Endothelial cell of umbilical vein (primary cell): ENCODE results near the gene AACS. TPM values are rescaled to one million over a fixed set of nuclear protein-coding genes. Genes with fewer than 3 reads are reported as not detected.

ENCODE experiments used
- BruUV-seq: library from RNA; stranded (reverse); fragments of 400-500 nt; replicated peaks from 2 replicates; lab custom pipeline; 2021; lab: Mats Ljungman, UMichigan
- CTCF ChIA-PET: fragments of 300-600, 350-600 bp; sonication (Branson Sonifier 250); formaldehyde crosslinking; loops from one replicate; lab custom pipeline; 2021; ENCODE audit warnings: antibody characterized with exemption, inconsistent platforms; lab: Charles Lee
- POLR2A ChIA-PET: fragments of 300-600, 350-600 bp; sonication (Branson Sonifier 250); formaldehyde crosslinking; loops from one replicate; lab custom pipeline; 2021; ENCODE audit warnings: antibody characterized with exemption, inconsistent platforms; lab: Charles Lee
- DNase-seq: peaks from one replicate; pipeline ENCODE4 v3.0.0-alpha.2; 2011; ENCODE audit warnings: low read depth, low spot score
- FAIRE-seq: peaks from 2 replicates; lab custom pipeline; 2011; peaks lifted over from hg19 to GRCh38; lab: Jason Lieb, UNC
- H2AFZ ChIP-seq: 2 replicates; pipeline ENCODE4 v1.6.0; 2012; ENCODE audit warnings: low read depth, low read length, control low read depth, inconsistent platforms
- H3K27ac ChIP-seq: 2 replicates; pipeline ENCODE4 v1.5.1; 2011; ENCODE audit warnings: low read depth, mild to moderate bottlenecking, control low read depth, low read length, moderate library complexity; ENCODE audit not compliant: insufficient read depth
- H3K27me3 ChIP-seq, 2 experiments: 2 replicates each; pipeline versions ENCODE4 v1.6.0 to v1.6.1; 2011; ENCODE audit warnings: low read length in 2 of 2, mixed read lengths in 1 of 2; ENCODE audit not compliant: control insufficient read depth in 2 of 2, insufficient read depth in 2 of 2
- H3K36me3 ChIP-seq, 2 experiments: 2 replicates in 1 of 2; 3 replicates in 1 of 2; pipeline ENCODE4 v1.5.1; 2011; ENCODE audit warnings: low read length in 2 of 2, mild to moderate bottlenecking in 1 of 2, moderate library complexity in 1 of 2; ENCODE audit not compliant: control insufficient read depth in 2 of 2, insufficient read depth in 2 of 2; ENCODE audit errors: extremely low read depth in 1 of 2
- H3K4me1 ChIP-seq: 3 replicates; pipeline ENCODE4 v1.5.1; 2011; ENCODE audit warnings: mild to moderate bottlenecking, low read length; ENCODE audit not compliant: control insufficient read depth, insufficient read depth; ENCODE audit errors: extremely low read depth
- H3K4me2 ChIP-seq: 2 replicates; pipeline ENCODE4 v1.6.1; 2011; ENCODE audit warnings: low read length, control low read depth, mixed read lengths; ENCODE audit not compliant: insufficient read depth
- H3K4me3 ChIP-seq, 3 experiments: fragments of 200-600 bp in 1 of 3; sonication (generic), shearing (Covaris generic) in 1 of 3; replicated peaks in 1 of 3; 2 replicates each; pipeline ENCODE4 v1.5.1; 2011 to 2016; ENCODE audit warnings: control low read depth in 3 of 3, low read length in 3 of 3, mild to moderate bottlenecking in 2 of 3, inconsistent platforms in 1 of 3, low read depth in 1 of 3, moderate library complexity in 1 of 3; ENCODE audit not compliant: insufficient read depth in 1 of 3
- H3K79me2 ChIP-seq: 2 replicates; pipeline ENCODE4 v1.6.0; 2012; ENCODE audit warnings: low read length, inconsistent platforms; ENCODE audit not compliant: control insufficient read depth, insufficient read depth
- H3K9ac ChIP-seq: replicated peaks from 2 replicates; pipeline ENCODE3; 2011; ENCODE audit warnings: low read length, control low read depth; ENCODE audit not compliant: insufficient read depth; ENCODE audit errors: extremely low read depth
- H3K9me1 ChIP-seq: replicated peaks from 3 replicates; pipeline ENCODE4 v1.6.0; 2011; ENCODE audit warnings: mild to moderate bottlenecking, low read length; ENCODE audit not compliant: control insufficient read depth, insufficient read depth; ENCODE audit errors: extremely low read depth
- H3K9me3 ChIP-seq: replicated peaks from 2 replicates; pipeline ENCODE4 v1.5.1; 2012; ENCODE audit warnings: low read length, inconsistent platforms; ENCODE audit not compliant: control insufficient read depth, insufficient read depth
- H4K20me1 ChIP-seq: replicated peaks from 2 replicates; pipeline ENCODE3; 2011; ENCODE audit warnings: mild to moderate bottlenecking, low read length; ENCODE audit not compliant: control insufficient read depth, insufficient read depth; ENCODE audit errors: extremely low read depth
- CTCF ChIP-seq, 2 donors: IDR thresholded peaks; 1 replicate in 1 of 2; 2 replicates in 1 of 2; pipeline ENCODE4 v1.5.1; 2011; ENCODE audit warnings: low read length in 2 of 2, mild to moderate bottlenecking in 2 of 2, moderate library complexity in 2 of 2, control low read depth in 1 of 2, inconsistent platforms in 1 of 2, low read depth in 1 of 2; ENCODE audit not compliant: insufficient read depth in 1 of 2; ENCODE audit errors: extremely low read depth in 1 of 2
- EZH2 ChIP-seq: IDR thresholded peaks from 2 replicates; pipeline ENCODE4 v1.6.1; 2012; ENCODE audit warnings: borderline replicate concordance, low read depth, mild to moderate bottlenecking, moderate library complexity, low read length, inconsistent platforms; ENCODE audit not compliant: severe bottlenecking
- FOS ChIP-seq: IDR thresholded peaks from 2 replicates; pipeline ENCODE4 v1.6.1; 2011; ENCODE audit warnings: mild to moderate bottlenecking, low read length, moderate library complexity, borderline replicate concordance; ENCODE audit not compliant: insufficient read depth
- GATA2 ChIP-seq: IDR thresholded peaks from 2 replicates; pipeline ENCODE4 v1.7.0; 2011; ENCODE audit warnings: low read depth, mild to moderate bottlenecking, moderate library complexity, mixed read lengths, low read length; ENCODE audit not compliant: insufficient read length, insufficient read depth
- JUN ChIP-seq: IDR thresholded peaks from 2 replicates; pipeline ENCODE4 v1.6.1; 2011; ENCODE audit warnings: borderline replicate concordance, low read depth; ENCODE audit not compliant: insufficient read length, insufficient read depth
- MYC ChIP-seq: IDR thresholded peaks from one replicate; pipeline ENCODE4 v1.6.1; 2011; ENCODE audit warnings: mild to moderate bottlenecking, low read depth, low read length
- POLR2A ChIP-seq: IDR thresholded peaks from 2 replicates; pipeline ENCODE4 v1.6.1; 2012; ENCODE audit warnings: low read depth, mild to moderate bottlenecking, control low read depth, low read length
- POLR2AphosphoS5 ChIP-seq: IDR thresholded peaks from 2 replicates; pipeline ENCODE4 v1.6.1; 2012; ENCODE audit warnings: low read depth, mild to moderate bottlenecking, control low read depth, low read length, moderate library complexity; ENCODE audit not compliant: insufficient read depth
- dilution Hi-C: fragments of 300-500 bp; cut with MboI; formaldehyde crosslinking; loops from one replicate; pipeline ENCODE4 v1.15.0; 2019; ENCODE audit warnings: low sequenced_read_pairs; ENCODE audit not compliant: extremely low pct_ligation_motif_present
- intact Hi-C: fragments of 100-400 bp; cut with micrococcal nuclease; formaldehyde crosslinking; loops from one replicate; pipeline ENCODE4 v1.10.0; 2022
- polyA plus RNA-seq, 4 experiments: library from polyadenylated mRNA; depleted of rRNA in 3 of 4; stranded (reverse) in 3 of 4; unstranded in 1 of 4; fragments of >200 nt; gene quantifications; 2 replicates each; pipeline versions ENCODE4 v1.2.1 to v1.2.3, GENCODE V29; 2011 to 2012; ENCODE audit warnings: missing spikeins in 1 of 4
- total RNA-seq: library from RNA; stranded (reverse); gene quantifications from 2 replicates; pipeline ENCODE4 v1.2.3, GENCODE V29; 2021
- TF ChIP-seq, protein P1 (sequence below): IDR thresholded peaks from 2 replicates; pipeline ENCODE4 v1.6.1; 2011; ENCODE audit not compliant: insufficient read depth, insufficient read length

The AACS gene
- total and polyA plus RNA-seq, 2 donors (not counting 3 experiments of a cell fraction or from before 2014, with no cell fraction given), result 34.7 to 40.3 TPM

DNA sequence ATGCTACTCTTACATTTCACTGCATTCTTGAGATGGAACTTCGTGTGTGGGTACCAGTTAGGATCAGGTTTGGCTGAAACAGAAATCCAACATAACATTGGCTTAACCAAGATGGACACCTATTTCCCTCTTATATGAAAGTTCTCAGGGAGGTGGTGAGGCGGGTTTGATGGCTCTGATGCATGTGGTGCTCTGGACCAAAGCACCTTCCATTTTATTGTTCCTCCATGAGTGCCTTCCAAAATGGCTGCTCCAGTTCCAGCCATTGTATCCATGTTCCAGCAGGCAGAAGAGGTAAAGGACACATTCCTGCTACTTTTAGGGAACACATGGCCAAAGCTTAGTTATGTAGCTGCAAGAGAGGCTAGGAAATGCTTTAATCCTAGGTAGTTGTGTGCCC lies 42.2 kb upstream of the AACS start:
- no peaks in the 10 kb centered on the region for H3K9me3 ChIP-seq
- no peak for DNase-seq
- ChIA-PET CTCF (no interaction called here), POLR2A (no interaction called here)
- H3K27me3 ChIP-seq, result no peaks in the 10 kb centered on the region
- H3K4me3 ChIP-seq, result no peak overlapping the region
- TF ChIP-seq GATA2 (no peak), CTCF (IDR thresholded peaks at IDR 0.05; ENCODE audit: extremely low read depth in 1 of 2, insufficient read depth in 1 of 2, low read depth in 1 of 2, low read length in 2 of 2) (no peak), MYC (no peak), FOS (no peak), POLR2AphosphoS5 (no peak)
- no peak overlapping the region for H3K27ac ChIP-seq
- H2AFZ ChIP-seq, result no peak overlapping the region
- dilution Hi-C loops (no loop called here), intact Hi-C loops (no loop called here)
- no peaks in the 10 kb centered on the region for H3K4me1 ChIP-seq
- H3K9ac ChIP-seq, result no peak overlapping the region
- H3K9me1 ChIP-seq, result no peaks in the 10 kb centered on the region
- BruUV-seq, result no TSS peak
- no peak for FAIRE-seq
- no peaks in the 10 kb centered on the region for H4K20me1 ChIP-seq
- H3K36me3 ChIP-seq, result no peaks in the 10 kb centered on the region
- no peak overlapping the region for H3K4me2 ChIP-seq
- no peaks in the 10 kb centered on the region for H3K79me2 ChIP-seq

DNA sequence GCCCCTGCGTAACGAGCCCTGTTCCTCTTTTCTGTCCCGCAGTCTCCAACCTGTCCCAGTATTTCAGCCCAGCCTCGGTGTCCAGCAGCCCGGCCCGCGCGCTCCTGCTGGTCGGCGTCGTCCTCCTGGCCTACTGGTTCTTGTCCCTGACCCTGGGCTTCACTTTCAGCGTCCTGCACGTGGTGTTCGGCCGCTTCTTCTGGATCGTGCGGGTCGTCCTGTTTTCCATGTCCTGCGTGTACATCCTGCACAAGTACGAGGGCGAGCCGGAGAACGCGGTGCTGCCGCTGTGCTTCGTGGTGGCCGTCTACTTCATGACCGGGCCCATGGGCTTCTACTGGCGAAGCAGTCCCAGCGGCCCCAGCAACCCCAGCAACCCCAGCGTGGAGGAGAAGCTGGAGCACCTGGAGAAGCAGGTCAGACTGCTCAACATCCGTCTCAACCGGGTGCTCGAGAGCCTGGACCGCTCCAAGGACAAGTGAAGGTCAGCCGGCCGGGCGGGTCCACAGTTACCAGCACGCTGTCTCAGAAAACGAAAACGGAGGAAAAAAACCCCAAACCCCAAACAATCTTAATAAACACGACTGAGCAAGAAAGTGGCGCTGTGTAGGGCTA lies 40.2 kb upstream of the AACS start:
- H4K20me1 ChIP-seq, result no peaks in the 10 kb centered on the region
- no peak overlapping the region for H3K9ac ChIP-seq
- no peak overlapping the region for H3K27ac ChIP-seq
- dilution Hi-C loops, result no loop called here
- no peak overlapping the region for H2AFZ ChIP-seq
- intact Hi-C loops, result no loop called here
- H3K4me1 ChIP-seq, result no peaks in the 10 kb centered on the region
- H3K79me2 ChIP-seq, result no peaks in the 10 kb centered on the region
- no peak overlapping the region for H3K4me2 ChIP-seq
- no peak for DNase-seq
- CTCF ChIA-PET, result no interaction called here
- no peak for FAIRE-seq
- BruUV-seq, result no TSS peak
- H3K9me1 ChIP-seq, result no peaks in the 10 kb centered on the region
- no peaks in the 10 kb centered on the region for H3K9me3 ChIP-seq
- POLR2A ChIA-PET, result no interaction called here
- TF ChIP-seq EZH2 (no peak), JUN (no peak), GATA2 (no peak), POLR2A (no peak), MYC (no peak), POLR2AphosphoS5 (no peak), FOS (no peak), CTCF (IDR thresholded peaks at IDR 0.05; ENCODE audit: extremely low read depth in 1 of 2, insufficient read depth in 1 of 2, low read depth in 1 of 2, low read length in 2 of 2) (no peak)
- TF ChIP-seq, protein P1, sequence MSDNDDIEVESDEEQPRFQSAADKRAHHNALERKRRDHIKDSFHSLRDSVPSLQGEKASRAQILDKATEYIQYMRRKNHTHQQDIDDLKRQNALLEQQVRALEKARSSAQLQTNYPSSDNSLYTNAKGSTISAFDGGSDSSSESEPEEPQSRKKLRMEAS, result no peak
- H3K27me3 ChIP-seq, result no peaks in the 10 kb centered on the region
- no peaks in the 10 kb centered on the region for H3K36me3 ChIP-seq
- H3K4me3 ChIP-seq, result no peak overlapping the region
